ENCODE measurements around the gene CISH. TPM values are rescaled to one million over a fixed set of nuclear protein-coding genes. Genes with fewer than 3 reads are reported as not detected.

CISH gene
- total and polyA plus RNA-seq, 2 of the 4 experiments (the other 2 are of a cell fraction), result 0.90 to 4.0 TPM

- BruUV-seq (replicated peaks), result no TSS peak
- no peak for ATAC-seq (ENCODE audit: low read depth)
- intact Hi-C loops (cut with micrococcal nuclease), result no loop called here
- WGBS, 2 experiments (ENCODE audit: extremely low coverage in 2 of 2, insufficient read length in 1 of 2), result 100% methylated on average over 4 of the region's 6 CpGs; no CpG with 5 or more reads in 1 of the 2 experiments
- no peak for DNase-seq
- in situ Hi-C loops (cut with MboI; ENCODE audit: low sequenced_read_pairs), result no loop called here
- Histone ChIP-seq H3K79me1 (ENCODE audit: low read depth in 1 of 2, low read length in 2 of 2) (peaks cover 0 to 9% of the 10 kb centered on the region in 2 experiments; a peak in 2 of 4 replicates), H3K9me3 (ENCODE audit: control insufficient read depth, insufficient read depth, low read length) (no peaks in the 10 kb centered on the region), H3K14ac (replicated peaks; ENCODE audit: low read depth, low read length) (no peak overlapping the region), H3K18ac (ENCODE audit: low read depth, low read length) (no peak overlapping the region), H2BK5ac (ENCODE audit: low read depth, low read length, poor library complexity, severe bottlenecking) (no peak overlapping the region), H3K9ac (ENCODE audit: low read depth, low read length) (no peak overlapping the region), H3K9me1 (ENCODE audit: insufficient read depth, low read length) (peaks cover 22% of the 10 kb centered on the region), H3K4me3 (ENCODE audit: insufficient read depth, low read depth, low read length) (no peak overlapping the region), H3K56ac (ENCODE audit: extremely low read depth, insufficient read depth, low read length) (no peak overlapping the region), H2AK5ac (ENCODE audit: low read depth, low read length) (no peak overlapping the region), H2BK20ac (ENCODE audit: low read depth, low read length) (no peak overlapping the region), H3K4ac (ENCODE audit: low read depth, low read length) (no peak overlapping the region), H2AK9ac (replicated peaks; ENCODE audit: low read depth, low read length, poor library complexity) (peak overlapping the region; percentile 69), H3K36me3 (ENCODE audit: control insufficient read depth, insufficient read depth, low read length) (no peaks in the 10 kb centered on the region), H3K23ac (ENCODE audit: low read depth, low read length) (no peak overlapping the region), H3K27ac (ENCODE audit: insufficient read depth, low read length) (no peak overlapping the region), H3K4me1 (ENCODE audit: control insufficient read depth, insufficient read depth, low read length) (peaks cover 3% of the 10 kb centered on the region), H4K8ac (ENCODE audit: low read depth in 2 of 2, low read length in 2 of 2) (no peak overlapping the region), H3K27me3 (ENCODE audit: control insufficient read depth, insufficient read depth, low read length) (no peaks in the 10 kb centered on the region), H2AFZ (replicated peaks; ENCODE audit: low read length, poor library complexity) (no peak overlapping the region), H2BK15ac (ENCODE audit: low read depth, low read length) (no peak overlapping the region), H2BK120ac (ENCODE audit: low read depth, low read length) (no peak overlapping the region), H4K20me1 (ENCODE audit: insufficient read depth, low read length) (peaks cover 4% of the 10 kb centered on the region), H4K5ac (ENCODE audit: low read depth, low read length) (no peak overlapping the region), H3K4me2 (ENCODE audit: low read depth, low read length) (no peak overlapping the region), H4K91ac (ENCODE audit: insufficient read depth, low read depth, low read length) (no peak overlapping the region)
- POLR2A ChIA-PET (ENCODE audit: unreplicated experiment), result no interaction called here
- TF ChIP-seq CTCF (conservative IDR thresholded peaks at IDR 0.05; ENCODE audit: low read depth, low read length), result no peak
- no peak for TF ChIP-seq BHLHE40 (IDR thresholded peaks at IDR 0.05; ENCODE audit: low read depth, low read length)
- TF ChIP-seq NFE2L2 (IDR thresholded peaks at IDR 0.05; ENCODE audit: low read depth, low read length), result no peak
- no peak for TF ChIP-seq SMC3 (IDR thresholded peaks at IDR 0.05; ENCODE audit: low read depth, low read length)
- TF ChIP-seq RFX5 (IDR thresholded peaks at IDR 0.05; ENCODE audit: low read depth, low read length), result no peak
- TF ChIP-seq POLR2A (IDR thresholded peaks at IDR 0.05; ENCODE audit: low read depth, low read length), result no peak
- no peak for TF ChIP-seq RAD21 (IDR thresholded peaks at IDR 0.05; ENCODE audit: low read length)
- no peak for TF ChIP-seq USF2 (IDR thresholded peaks at IDR 0.05; ENCODE audit: low read depth, low read length)
- TF ChIP-seq MAZ (IDR thresholded peaks at IDR 0.05; ENCODE audit: borderline replicate concordance, low read depth, low read length), result no peak
- TF ChIP-seq MAFK (IDR thresholded peaks at IDR 0.05; ENCODE audit: low read depth, low read length), result no peak
- TF ChIP-seq RCOR1 (IDR thresholded peaks at IDR 0.05; ENCODE audit: insufficient replicate concordance, low read length), result no peak
- no peak for TF ChIP-seq ELK1 (IDR thresholded peaks at IDR 0.05; ENCODE audit: borderline replicate concordance, low read depth, low read length)
- no peak for TF ChIP-seq MXI1 (IDR thresholded peaks at IDR 0.05; ENCODE audit: borderline replicate concordance, low read depth, low read length)
- no peak for TF ChIP-seq CHD1 (IDR thresholded peaks at IDR 0.05; ENCODE audit: low read depth, low read length)
- TF ChIP-seq CEBPB (IDR thresholded peaks at IDR 0.05; ENCODE audit: low read depth, low read length), result no peak
- TF ChIP-seq FOS (IDR thresholded peaks at IDR 0.05; ENCODE audit: low read depth, low read length), result no peak
- CTCF ChIA-PET, result no interaction called here
- dilution Hi-C loops (cut with HindIII; ENCODE audit: low sequenced_read_pairs, unreplicated experiment), result no loop called here
These were observed 18.8 kb upstream of the CISH start for GRCh38 chr3:50630394-50630793.
